Muscle layer of colon (tissue), 2 donors: Measurements from ENCODE around the gene AGTR1.
"Not testable (repeated sequence)": the region's sequence is repeated elsewhere in the genome, so short reads cannot be mapped to it uniquely, and the experiment has no call there.

ENCODE experiments used
- H3K27ac ChIP-seq: one replicate; pipeline ENCODE4 v1.7.0; 2013; ENCODE audit warnings: low read depth, mild to moderate bottlenecking, low read length, moderate library complexity
- H3K27me3 ChIP-seq, 2 donors: one replicate each; pipeline ENCODE4 v1.7.0; 2013; ENCODE audit warnings: low read length in 2 of 2, mild to moderate bottlenecking in 2 of 2; ENCODE audit not compliant: insufficient read depth in 2 of 2, control insufficient read depth in 1 of 2
- H3K36me3 ChIP-seq: one replicate; pipeline ENCODE4 v1.7.0; 2013; ENCODE audit warnings: mild to moderate bottlenecking, low read length; ENCODE audit not compliant: insufficient read depth
- H3K4me1 ChIP-seq: one replicate; pipeline ENCODE4 v1.7.0; 2013; ENCODE audit warnings: mild to moderate bottlenecking, low read length; ENCODE audit not compliant: insufficient read depth
- H3K4me3 ChIP-seq, 2 donors: one replicate each; pipeline ENCODE4 v1.7.0; 2013; ENCODE audit warnings: low read length in 2 of 2, low read depth in 1 of 2, mild to moderate bottlenecking in 1 of 2, moderate library complexity in 1 of 2
- H3K9ac ChIP-seq: one replicate; pipeline ENCODE4 v1.7.0; 2013; ENCODE audit warnings: low read length
- H3K9me3 ChIP-seq: one replicate; pipeline ENCODE4 v1.7.0; 2013; ENCODE audit warnings: mild to moderate bottlenecking, low read length
- donor health status: abdominal sarcoma.
- donor health status: Adenocarcinoma of cecum.

The AGTR1 gene

DNA sequence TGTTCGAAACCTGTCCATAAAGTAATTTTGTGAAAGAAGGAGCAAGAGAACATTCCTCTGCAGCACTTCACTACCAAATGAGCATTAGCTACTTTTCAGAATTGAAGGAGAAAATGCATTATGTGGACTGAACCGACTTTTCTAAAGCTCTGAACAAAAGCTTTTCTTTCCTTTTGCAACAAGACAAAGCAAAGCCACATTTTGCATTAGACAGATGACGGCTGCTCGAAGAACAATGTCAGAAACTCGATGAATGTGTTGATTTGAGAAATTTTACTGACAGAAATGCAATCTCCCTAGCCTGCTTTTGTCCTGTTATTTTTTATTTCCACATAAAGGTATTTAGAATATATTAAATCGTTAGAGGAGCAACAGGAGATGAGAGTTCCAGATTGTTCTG lies 44.4 kb downstream of the AGTR1 start:
- Histone ChIP-seq H3K27ac (no peak overlapping the region), H3K9ac (no peak overlapping the region), H3K36me3 (peaks cover 8% of the 10 kb centered on the region), H3K27me3 (no peaks in the 10 kb centered on the region), H3K4me3 (no peak overlapping the region), H3K4me1 (peaks cover 5% of the 10 kb centered on the region), H3K9me3 (no peaks in the 10 kb centered on the region)

DNA sequence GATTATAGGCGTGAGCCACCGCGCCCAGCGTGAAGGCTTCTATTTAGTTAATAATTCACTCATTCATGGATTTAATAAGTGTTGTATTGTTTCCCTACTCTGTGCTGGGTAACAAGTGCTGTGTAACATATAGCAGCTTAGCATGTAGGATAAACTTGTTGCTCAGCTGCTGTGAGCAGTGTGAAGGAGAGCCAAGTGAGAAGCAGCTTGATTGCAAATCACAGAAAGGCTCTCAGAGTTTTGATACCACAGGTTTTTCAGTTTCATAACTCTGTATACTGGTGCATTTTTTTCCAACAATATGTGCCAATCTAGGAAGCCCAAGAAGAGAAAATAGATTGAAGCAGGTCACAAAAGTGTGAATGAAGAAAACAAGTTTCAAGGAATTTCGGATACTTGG lies 48.4 kb downstream of the AGTR1 start:
- Histone ChIP-seq H3K4me3 (no peak overlapping the region), H3K36me3 (peaks cover 7% of the 10 kb centered on the region), H3K27me3 (no peaks in the 10 kb centered on the region), H3K9me3 (no peaks in the 10 kb centered on the region), H3K9ac (no peak overlapping the region), H3K4me1 (no peaks in the 10 kb centered on the region), H3K27ac (no peak overlapping the region)

DNA sequence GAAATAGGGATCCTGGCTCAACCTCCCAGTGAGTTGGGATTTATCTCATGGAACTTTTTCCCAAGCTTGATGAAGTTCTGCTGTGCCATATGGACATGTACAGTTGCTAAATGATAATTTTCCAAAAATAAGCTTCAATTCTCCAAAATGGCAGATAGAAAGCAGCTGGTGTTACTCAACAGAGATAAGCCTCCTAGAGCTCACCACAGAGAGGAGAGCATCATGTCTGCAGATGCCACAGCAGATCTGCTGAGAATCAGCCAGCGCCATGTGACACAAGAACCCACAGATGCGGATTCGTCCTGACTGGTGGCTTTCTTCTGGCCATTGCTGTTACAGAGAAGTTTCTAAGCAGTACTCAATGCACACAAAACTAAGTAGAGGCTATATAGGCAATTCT lies 50.6 kb downstream of the AGTR1 start:
- Histone ChIP-seq H3K4me1 (no peaks in the 10 kb centered on the region), H3K4me3 (no peak overlapping the region), H3K36me3 (no peaks in the 10 kb centered on the region), H3K9ac (no peak overlapping the region), H3K27me3 (no peaks in the 10 kb centered on the region), H3K27ac (no peak overlapping the region), H3K9me3 (no peaks in the 10 kb centered on the region)

DNA sequence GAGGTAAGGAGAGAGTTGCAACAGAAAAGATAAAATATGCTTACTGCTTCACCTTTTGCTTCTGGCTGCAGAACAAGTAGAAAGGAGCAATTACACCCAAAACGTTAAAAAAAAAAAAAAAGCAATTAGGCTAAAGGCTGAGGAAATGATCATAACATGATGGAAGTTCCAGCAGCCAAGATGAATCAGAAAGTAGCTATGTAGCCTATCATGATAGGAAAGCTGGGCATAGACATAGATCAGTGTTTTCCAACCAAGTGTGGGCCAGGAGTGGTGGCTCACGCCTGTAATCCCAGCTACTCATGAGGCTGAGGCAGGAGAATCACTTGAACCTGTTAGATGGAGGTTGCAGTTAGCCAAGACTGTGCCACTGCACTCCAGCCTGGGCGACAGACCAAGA lies 52.6 kb downstream of the AGTR1 start:
- Histone ChIP-seq H3K36me3 (no peaks in the 10 kb centered on the region), H3K4me1 (no peaks in the 10 kb centered on the region), H3K9me3 (no peaks in the 10 kb centered on the region), H3K9ac (no peak overlapping the region), H3K27ac (no peak overlapping the region), H3K27me3 (no peaks in the 10 kb centered on the region), H3K4me3 (no peak overlapping the region)

DNA sequence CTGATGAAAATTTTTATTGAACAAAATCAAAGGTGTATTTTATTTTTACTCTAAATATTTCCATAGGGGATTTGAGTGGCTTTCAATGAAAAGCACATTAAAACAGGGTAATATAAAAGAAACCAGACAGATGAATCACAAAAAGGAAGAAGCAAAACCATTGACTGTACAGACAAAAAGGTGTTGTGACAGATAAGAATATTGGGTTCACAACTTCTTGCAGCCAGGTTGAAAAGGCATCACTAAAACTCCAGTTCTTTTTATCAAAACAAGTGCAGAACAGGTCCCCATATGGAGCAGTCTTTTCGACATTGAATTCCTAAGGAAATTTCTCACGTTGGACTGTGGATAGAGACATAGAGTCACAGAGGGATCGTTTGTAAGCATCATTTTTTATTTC lies 53.8 kb downstream of the AGTR1 start:
- Histone ChIP-seq H3K27ac (no peak overlapping the region), H3K36me3 (no peaks in the 10 kb centered on the region), H3K9ac (no peak overlapping the region), H3K9me3 (no peaks in the 10 kb centered on the region), H3K27me3 (no peaks in the 10 kb centered on the region), H3K4me1 (no peaks in the 10 kb centered on the region), H3K4me3 (no peak overlapping the region)

DNA sequence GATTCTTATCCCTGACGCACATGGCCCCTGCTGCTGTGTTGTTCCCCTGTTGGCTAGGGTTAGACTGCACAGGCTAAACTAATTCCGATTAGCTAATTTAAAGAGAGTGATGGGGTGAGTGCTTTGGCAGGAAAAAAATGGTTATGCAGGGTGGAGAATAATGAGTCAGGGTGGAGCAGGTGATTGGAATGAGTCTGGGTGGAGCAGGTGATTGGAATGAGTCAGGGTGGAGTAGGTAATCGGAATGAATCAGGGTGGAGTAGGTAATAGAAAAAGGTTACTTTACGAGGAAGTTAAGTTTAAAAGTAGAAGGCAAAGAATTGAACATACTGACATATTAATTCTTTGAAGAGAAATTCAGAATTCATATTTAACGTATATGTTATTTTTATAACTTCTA lies 55.7 kb downstream of the AGTR1 start:
- not testable (repeated sequence) for H3K36me3 ChIP-seq, H3K4me1 ChIP-seq, H3K27ac ChIP-seq, H3K4me3 ChIP-seq, H3K9me3 ChIP-seq, H3K9ac ChIP-seq, H3K27me3 ChIP-seq

DNA sequence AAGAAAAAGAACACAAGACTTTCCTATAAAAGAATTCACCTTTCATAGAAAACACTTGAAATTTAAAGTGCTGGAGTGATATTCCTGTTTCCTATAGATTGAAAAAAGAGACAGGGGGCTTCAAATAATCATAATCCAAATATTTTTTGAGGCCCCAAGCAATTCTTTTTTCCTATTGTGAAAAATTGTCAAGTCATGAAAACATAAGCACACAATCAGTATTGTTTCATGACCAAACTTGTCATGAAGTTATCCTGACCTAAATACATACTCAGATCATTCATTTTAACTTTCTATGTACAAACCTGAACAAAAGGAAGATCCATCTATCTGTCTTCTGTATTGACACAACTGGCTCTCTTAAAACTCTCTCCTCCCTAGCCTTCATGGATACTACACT lies 57.9 kb downstream of the AGTR1 start:
- H3K27ac ChIP-seq, result no peak overlapping the region
- H3K4me3 ChIP-seq, result no peak overlapping the region
- no peaks in the 10 kb centered on the region for H3K9me3 ChIP-seq
- no peaks in the 10 kb centered on the region for H3K4me1 ChIP-seq
- H3K36me3 ChIP-seq, result no peaks in the 10 kb centered on the region
- H3K9ac ChIP-seq, result no peak overlapping the region
- H3K27me3 ChIP-seq, result no peaks in the 10 kb centered on the region

DNA sequence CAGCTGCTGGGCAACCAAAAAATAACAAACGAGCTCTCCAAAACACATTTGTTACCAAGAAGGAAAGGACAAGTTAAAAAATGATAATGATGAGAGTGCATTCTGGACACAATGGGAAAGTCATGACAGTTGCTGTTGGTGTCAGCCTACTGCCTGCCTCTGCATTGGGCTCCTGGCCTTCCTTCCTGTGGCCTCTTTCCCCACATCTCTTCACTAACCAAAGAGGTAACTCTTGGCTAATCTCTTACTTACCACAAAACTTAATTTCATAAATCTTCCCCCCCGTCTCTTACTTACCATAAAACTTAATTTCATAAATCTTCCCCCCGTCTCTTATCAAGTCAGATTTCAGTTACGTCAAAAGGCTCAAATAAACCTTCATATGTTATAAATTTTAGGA lies 58.6 kb downstream of the AGTR1 start:
- no peak overlapping the region for H3K27ac ChIP-seq

DNA sequence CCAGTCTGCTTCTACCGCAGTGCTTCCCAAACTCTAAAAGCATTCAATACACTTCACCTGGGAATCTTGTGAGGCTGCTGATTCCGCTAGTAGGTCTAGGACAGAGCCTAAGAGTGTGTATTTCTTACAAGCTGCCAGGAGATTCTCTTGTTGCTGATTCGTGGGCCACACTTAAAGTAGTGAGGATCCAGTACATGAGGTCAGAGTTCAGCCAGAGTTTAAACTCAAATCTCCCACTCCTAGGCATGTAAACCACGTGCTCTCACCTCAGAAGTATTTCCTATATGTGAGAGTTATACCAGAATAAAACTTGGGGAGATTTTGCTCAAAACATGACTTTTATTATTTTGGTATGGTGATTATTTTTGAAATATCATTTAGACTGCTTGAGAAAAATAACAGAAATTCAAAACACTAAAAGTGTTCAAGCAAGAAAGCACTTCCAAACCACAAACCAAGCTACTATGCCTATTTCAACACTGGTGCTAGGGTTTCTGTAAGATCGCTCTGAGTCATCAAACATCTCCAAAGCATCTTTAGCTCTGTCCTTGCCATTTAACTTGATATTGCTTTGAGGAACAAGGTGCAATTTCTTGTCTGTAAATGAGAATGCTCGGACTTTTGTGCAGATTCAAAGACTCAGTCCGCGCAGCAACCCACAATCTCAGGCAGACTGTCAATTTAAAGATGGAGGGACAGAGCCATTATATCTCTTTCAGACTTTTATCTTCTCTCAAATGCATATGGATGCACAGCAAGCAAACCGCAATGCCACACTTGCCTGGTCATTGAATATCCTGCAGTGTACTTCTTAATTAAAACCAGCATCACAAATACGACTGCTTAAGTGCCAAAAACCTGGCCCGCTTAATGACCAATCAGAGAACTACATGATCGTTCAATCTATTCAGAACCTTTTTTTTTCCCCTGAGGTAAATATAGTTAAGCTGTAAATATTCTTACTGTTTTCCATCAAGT lies 59.8 kb downstream of the AGTR1 start:
- Histone ChIP-seq H3K4me1 (no peaks in the 10 kb centered on the region), H3K9me3 (no peaks in the 10 kb centered on the region), H3K4me3 (no peak overlapping the region), H3K36me3 (no peaks in the 10 kb centered on the region), H3K9ac (no peak overlapping the region), H3K27ac (no peak overlapping the region), H3K27me3 (no peaks in the 10 kb centered on the region)

More for the DNA sequence above, 58.6 kb downstream of the AGTR1 start:
- Histone ChIP-seq H3K4me3 (no peak overlapping the region), H3K9ac (no peak overlapping the region), H3K4me1 (no peaks in the 10 kb centered on the region), H3K36me3 (no peaks in the 10 kb centered on the region), H3K9me3 (no peaks in the 10 kb centered on the region), H3K27me3 (no peaks in the 10 kb centered on the region)

DNA sequence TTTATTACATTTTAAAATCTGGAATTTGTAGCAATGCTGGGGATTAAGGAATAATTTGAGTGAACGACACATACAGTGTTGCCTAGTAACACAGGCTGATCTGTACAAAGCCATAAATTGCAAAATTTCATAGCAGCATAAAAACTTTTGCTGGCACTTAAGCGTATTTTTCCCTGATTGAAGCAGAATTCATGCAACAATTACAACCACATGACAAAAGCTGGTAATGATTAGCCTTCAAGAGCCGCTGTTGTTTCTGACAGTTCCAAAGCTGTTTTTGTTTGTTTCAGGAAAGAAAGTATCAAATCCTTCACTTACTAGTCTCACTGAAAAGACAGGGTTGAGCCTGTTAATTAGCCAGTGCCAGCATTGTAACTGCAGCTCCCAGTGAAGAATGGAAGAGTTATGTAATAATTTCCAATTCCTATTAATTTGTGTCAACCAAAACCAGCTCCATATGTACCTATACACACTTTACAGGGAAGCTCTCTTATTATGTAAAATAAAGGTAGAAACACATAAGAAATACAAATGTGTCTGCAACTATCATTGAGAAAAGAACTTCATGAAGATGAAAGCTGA lies 60.7 kb downstream of the AGTR1 start:
- Histone ChIP-seq H3K36me3 (no peaks in the 10 kb centered on the region), H3K4me1 (no peaks in the 10 kb centered on the region), H3K27ac (no peak overlapping the region), H3K4me3 (no peak overlapping the region), H3K9ac (no peak overlapping the region), H3K9me3 (no peaks in the 10 kb centered on the region), H3K27me3 (no peaks in the 10 kb centered on the region)

DNA sequence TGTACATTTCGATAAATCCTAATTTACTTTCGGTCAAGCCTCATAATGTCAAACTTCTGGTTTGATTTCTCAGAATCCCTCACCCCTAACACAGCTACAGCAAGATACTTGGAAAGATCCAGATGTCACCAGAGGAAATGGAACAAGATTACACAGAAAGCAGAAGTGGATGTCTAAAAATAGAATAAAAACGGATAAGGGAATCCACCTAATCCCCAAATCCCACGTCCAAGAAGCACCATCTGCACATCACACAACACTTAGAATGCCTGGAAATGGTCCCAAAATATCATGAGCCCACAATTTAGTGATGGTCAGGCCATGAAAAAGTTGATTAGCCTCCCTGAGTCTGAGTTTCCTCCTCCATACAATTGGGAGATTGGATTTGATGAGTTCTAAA lies 61.7 kb downstream of the AGTR1 start:
- no peak overlapping the region for H3K27ac ChIP-seq
- no peaks in the 10 kb centered on the region for H3K9me3 ChIP-seq
- no peaks in the 10 kb centered on the region for H3K27me3 ChIP-seq
- no peaks in the 10 kb centered on the region for H3K36me3 ChIP-seq
- no peak overlapping the region for H3K4me3 ChIP-seq
- no peaks in the 10 kb centered on the region for H3K4me1 ChIP-seq
- H3K9ac ChIP-seq, result no peak overlapping the region
